SU-DHL-6 (cell line): Measurements from ENCODE around the gene COL13A1.

Experiments
- CTCF ChIP-seq: fragments of 200-600 bp; sonication (generic); IDR thresholded peaks from one replicate; pipeline ENCODE4 v1.5.1; 2017; ENCODE audit warnings: antibody characterized with exemption, mild to moderate bottlenecking, low read length, moderate library complexity; ENCODE audit not compliant: insufficient read depth, poor library complexity, severe bottlenecking
- EZH2phosphoT487 ChIP-seq: fragments of 200-600 bp; sonication (generic), shearing (Covaris generic); conservative IDR thresholded peaks from 2 replicates; pipeline ENCODE4 v1.6.1; 2018; ENCODE audit warnings: mild to moderate bottlenecking, antibody characterized with exemption, low read length, moderate library complexity, mixed read lengths

DNA sequence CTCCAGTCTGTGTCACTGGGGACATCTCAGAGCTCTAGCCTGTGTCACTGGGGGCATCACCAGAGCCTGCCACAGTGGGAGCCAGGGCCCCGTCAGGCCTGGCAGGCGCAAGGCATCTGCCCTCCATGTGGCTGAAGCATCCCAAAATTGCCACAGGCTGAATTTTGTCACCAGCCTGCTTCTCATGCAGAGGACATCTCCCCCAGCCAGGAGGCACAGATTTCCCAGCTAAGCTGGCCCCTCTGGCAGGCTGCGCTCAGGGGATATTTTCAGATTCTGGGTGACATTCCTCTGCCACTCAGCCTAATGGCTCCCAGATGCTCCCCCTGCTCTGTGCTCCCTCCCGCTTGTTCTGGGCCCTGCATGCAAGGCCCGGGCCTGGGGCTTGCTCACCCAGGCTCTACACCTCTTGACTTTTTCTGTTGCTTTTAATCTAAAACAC lies 64.6 kb downstream of the COL13A1 start:
- TF ChIP-seq CTCF (no peak), EZH2phosphoT487 (no peak)
